ENCODE results near the gene DCDC2B. TPM values are rescaled to one million over a fixed set of nuclear protein-coding genes. Genes with fewer than 3 reads are reported as not detected.

Gene DCDC2B
- total RNA-seq, 6 experiments from 2014 or later = not detected

DNA sequence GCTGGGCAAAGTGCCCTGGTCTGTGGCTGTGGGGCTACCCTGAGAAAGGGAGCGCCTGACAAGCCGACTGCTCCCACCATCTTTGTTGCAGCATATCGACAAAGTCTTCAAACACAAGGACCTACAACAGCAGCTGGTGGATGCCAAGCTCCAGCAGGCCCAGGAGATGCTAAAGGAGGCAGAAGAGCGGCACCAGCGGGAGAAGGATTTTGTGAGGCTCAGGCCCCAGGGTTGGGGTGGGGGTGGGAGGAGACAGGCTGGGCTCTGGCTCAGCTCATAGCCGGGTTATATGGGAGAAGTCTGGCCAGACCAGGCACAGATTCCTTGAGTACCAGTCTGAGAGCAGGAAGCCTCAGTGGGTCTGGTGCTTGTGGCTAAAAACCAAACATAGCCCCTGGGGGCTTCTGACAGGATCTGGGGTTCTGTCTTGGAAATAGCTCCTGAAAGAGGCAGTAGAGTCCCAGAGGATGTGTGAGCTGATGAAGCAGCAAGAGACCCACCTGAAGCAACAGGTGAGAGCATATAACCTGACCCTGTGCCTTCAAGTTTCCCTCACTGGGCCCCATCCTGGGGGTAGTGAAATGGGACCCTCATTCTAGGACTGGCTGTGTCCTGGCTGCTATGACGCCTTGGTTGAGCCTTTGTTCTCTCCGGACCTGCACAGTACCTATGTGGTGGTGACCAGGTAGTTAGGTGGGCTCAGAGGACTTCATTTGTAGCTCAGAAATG is 16.5 kb upstream of the DCDC2B start:
- Histone ChIP-seq H3K27me3 (no peaks in the 10 kb centered on the region), H3K36me3 (peaks cover 38 to 96% (median 68%) of the 10 kb centered on the region in 4 donors), H3K27ac (no peak overlapping the region), H3K9me3 (no peaks in the 10 kb centered on the region), H3K4me1 (no peaks in the 10 kb centered on the region), H3K4me3 (no peak overlapping the region)
- DNase-seq = no peak
- TF ChIP-seq, protein P1, sequence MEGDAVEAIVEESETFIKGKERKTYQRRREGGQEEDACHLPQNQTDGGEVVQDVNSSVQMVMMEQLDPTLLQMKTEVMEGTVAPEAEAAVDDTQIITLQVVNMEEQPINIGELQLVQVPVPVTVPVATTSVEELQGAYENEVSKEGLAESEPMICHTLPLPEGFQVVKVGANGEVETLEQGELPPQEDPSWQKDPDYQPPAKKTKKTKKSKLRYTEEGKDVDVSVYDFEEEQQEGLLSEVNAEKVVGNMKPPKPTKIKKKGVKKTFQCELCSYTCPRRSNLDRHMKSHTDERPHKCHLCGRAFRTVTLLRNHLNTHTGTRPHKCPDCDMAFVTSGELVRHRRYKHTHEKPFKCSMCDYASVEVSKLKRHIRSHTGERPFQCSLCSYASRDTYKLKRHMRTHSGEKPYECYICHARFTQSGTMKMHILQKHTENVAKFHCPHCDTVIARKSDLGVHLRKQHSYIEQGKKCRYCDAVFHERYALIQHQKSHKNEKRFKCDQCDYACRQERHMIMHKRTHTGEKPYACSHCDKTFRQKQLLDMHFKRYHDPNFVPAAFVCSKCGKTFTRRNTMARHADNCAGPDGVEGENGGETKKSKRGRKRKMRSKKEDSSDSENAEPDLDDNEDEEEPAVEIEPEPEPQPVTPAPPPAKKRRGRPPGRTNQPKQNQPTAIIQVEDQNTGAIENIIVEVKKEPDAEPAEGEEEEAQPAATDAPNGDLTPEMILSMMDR (IDR thresholded peaks at IDR 0.05) = no peak
- TF ChIP-seq POLR2A (IDR thresholded peaks at IDR 0.05) = no peak
- intact Hi-C loops (cut with DNase I) = no loop called here
- WGBS (ENCODE audit: insufficient coverage, low coverage, low lambda C conversion rate, missing lambda C conversion rate) = 71% methylated on average over 4 of the region's 8 CpGs
- ATAC-seq = no peak

DNA sequence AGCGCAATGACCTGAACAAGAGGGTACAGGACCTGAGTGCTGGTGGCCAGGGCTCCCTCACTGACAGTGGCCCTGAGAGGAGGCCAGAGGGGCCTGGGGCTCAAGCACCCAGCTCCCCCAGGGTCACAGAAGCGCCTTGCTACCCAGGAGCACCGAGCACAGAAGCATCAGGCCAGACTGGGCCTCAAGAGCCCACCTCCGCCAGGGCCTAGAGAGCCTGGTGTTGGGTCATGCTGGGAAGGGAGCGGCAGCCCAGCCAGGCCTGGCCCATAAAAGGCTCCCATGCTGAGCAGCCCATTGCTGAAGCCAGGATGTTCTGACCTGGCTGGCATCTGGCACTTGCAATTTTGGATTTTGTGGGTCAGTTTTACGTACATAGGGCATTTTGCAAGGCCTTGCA is 13.9 kb upstream of the DCDC2B start:
- TF ChIP-seq POLR2A (IDR thresholded peaks at IDR 0.05) = no peak
- TF ChIP-seq, protein P1 (IDR thresholded peaks at IDR 0.05) = no peak
- no peaks in the 10 kb centered on the region for H3K27me3 ChIP-seq
- peaks cover 0 to 6% (median 3%) of the 10 kb centered on the region in 4 donors for H3K4me1 ChIP-seq
- 100% methylated on average over 1 of the region's 6 CpGs for WGBS (ENCODE audit: insufficient coverage, low coverage, low lambda C conversion rate, missing lambda C conversion rate)
- no peak overlapping the region for H3K27ac ChIP-seq
- no peak for DNase-seq
- peaks cover 30 to 70% (median 49%) of the 10 kb centered on the region in 4 donors for H3K36me3 ChIP-seq
- H3K4me3 ChIP-seq = no peak overlapping the region
- no peak for ATAC-seq
- intact Hi-C loops (cut with DNase I) = no loop called here
- no peaks in the 10 kb centered on the region for H3K9me3 ChIP-seq

DNA sequence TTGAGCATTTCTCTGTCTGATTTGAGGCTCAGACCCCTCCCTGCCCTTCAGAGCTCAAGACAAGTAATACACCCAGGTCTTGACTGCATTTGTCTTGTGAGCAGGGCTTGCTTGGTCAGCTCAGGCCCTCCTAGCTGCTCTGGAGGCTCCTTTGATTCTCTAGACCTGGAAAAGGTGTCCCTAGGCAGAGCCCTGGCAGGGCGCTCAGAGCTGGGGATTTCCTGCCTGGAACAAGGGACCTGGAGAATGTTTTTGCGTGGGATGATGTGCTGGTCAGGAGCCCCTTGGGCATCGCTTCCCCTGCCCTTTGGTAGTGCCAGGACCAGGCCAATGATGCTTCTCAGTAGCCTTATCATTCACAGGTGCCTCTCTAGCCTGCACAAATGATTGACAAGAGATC is 13.4 kb upstream of the DCDC2B start:
- intact Hi-C loops (cut with DNase I) = no loop called here
- no peak for TF ChIP-seq POLR2A (IDR thresholded peaks at IDR 0.05)
- TF ChIP-seq, protein P1 (IDR thresholded peaks at IDR 0.05) = no peak
- Histone ChIP-seq H3K9me3 (no peaks in the 10 kb centered on the region), H3K27ac (no peak overlapping the region), H3K4me1 (peaks cover 0 to 12% (median 6%) of the 10 kb centered on the region in 4 donors), H3K27me3 (no peaks in the 10 kb centered on the region), H3K36me3 (peaks cover 24 to 65% (median 45%) of the 10 kb centered on the region in 4 donors), H3K4me3 (no peak overlapping the region)
- WGBS (ENCODE audit: insufficient coverage, low coverage, low lambda C conversion rate, missing lambda C conversion rate) = no CpG with 5 or more reads among the region's 3 CpGs
- ATAC-seq (no peak), DNase-seq (no peak)

DNA sequence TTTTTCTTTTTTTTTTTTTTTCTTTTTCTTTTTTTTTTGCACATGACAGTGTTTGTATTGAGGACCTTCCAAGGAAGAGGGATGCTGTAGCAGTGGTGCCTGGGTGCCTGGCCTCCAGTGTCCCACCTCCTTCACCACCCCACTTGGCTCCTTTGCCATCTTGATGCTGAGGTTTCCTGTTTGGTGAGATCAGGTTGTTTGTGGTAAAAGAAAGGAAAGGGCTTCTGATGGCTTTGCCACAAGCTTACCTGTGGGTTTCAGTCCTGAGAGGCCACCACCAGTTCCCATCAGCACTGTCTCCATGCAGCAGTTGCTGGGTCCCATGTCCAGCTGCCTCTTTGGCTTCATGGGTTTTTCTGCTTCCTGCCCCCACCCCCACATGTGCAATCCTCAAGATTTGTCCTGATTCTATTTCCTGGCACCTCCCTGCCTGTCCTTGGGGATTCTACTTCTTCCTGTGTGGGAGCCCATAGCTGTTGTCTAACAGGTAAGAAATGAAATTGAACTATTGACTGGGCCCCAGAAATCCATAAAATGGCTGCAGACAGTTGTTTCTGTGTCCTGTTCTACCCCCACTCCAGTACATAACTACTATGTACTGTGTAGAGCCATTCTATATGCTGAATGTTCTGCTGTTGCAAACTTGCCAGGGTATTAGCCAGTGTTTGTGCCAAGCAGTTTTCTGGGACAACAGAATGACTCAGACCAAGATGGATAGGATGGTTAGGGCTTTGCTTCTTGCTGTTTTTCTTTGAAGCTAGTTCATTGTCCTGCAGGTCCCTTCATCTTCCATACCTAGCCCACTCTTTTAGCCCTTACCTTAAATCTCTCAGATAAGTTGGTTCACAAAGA is 12.7 kb upstream of the DCDC2B start:
- intact Hi-C loops (cut with DNase I) = no loop called here
- TF ChIP-seq, protein P1 (IDR thresholded peaks at IDR 0.05) = no peak
- TF ChIP-seq POLR2A (IDR thresholded peaks at IDR 0.05) = no peak
- H3K4me3 ChIP-seq = no peak overlapping the region
- peaks cover 0 to 17% (median 7%) of the 10 kb centered on the region in 4 donors for H3K4me1 ChIP-seq
- ATAC-seq (no peak), DNase-seq (no peak)
- no peaks in the 10 kb centered on the region for H3K9me3 ChIP-seq
- no peaks in the 10 kb centered on the region for H3K27me3 ChIP-seq
- peaks cover 23 to 58% (median 38%) of the 10 kb centered on the region in 4 donors for H3K36me3 ChIP-seq
- H3K27ac ChIP-seq = no peak overlapping the region

Measured in right lobe of liver (tissue), 6 donors.